IMR-90 (cell line): ENCODE data around the gene PIAS3.

Source experiments
- BHLHE40 ChIP-seq: fragments of 150-350 bp; IDR thresholded peaks from 2 replicates; pipeline ENCODE4 v1.6.1; 2016; ENCODE audit warnings: mild to moderate bottlenecking, low read depth, low read length
- CEBPB ChIP-seq: IDR thresholded peaks from 2 replicates; pipeline ENCODE4 v1.6.1; 2012; ENCODE audit warnings: low read depth, low read length, improper control_type of control experiment
- ELK1 ChIP-seq: fragments of 150-350 bp; IDR thresholded peaks from 2 replicates; pipeline ENCODE4 v1.6.1; 2016; ENCODE audit warnings: low read depth, mild to moderate bottlenecking, low read length, moderate library complexity, borderline replicate concordance
- MXI1 ChIP-seq: IDR thresholded peaks from 2 replicates; pipeline ENCODE4 v1.6.1; 2012; ENCODE audit warnings: low read depth, mild to moderate bottlenecking, low read length, moderate library complexity, borderline replicate concordance
- POLR2A ChIP-seq: IDR thresholded peaks from 2 replicates; pipeline ENCODE4 v1.6.1; 2012; ENCODE audit warnings: mild to moderate bottlenecking, low read depth, low read length
- RAD21 ChIP-seq: IDR thresholded peaks from 2 replicates; pipeline ENCODE4 v1.6.1; 2012; ENCODE audit warnings: low read length, improper control_type of control experiment
- SMC3 ChIP-seq: fragments of 150-350 bp; IDR thresholded peaks from 2 replicates; pipeline ENCODE4 v1.6.1; 2016; ENCODE audit warnings: low read depth, mild to moderate bottlenecking, antibody characterized with exemption, low read length, moderate library complexity
- TF ChIP-seq, protein P1 (sequence below): conservative IDR thresholded peaks from 2 replicates; pipeline ENCODE4 v1.5.1; 2012; ENCODE audit warnings: mild to moderate bottlenecking, low read depth, low read length, improper control_type of control experiment

- TF ChIP-seq POLR2A (no peak), MXI1 (no peak), ELK1 (no peak), SMC3 (no peak), RAD21 (no peak), BHLHE40 (no peak), CEBPB (no peak)
- TF ChIP-seq, protein P1, sequence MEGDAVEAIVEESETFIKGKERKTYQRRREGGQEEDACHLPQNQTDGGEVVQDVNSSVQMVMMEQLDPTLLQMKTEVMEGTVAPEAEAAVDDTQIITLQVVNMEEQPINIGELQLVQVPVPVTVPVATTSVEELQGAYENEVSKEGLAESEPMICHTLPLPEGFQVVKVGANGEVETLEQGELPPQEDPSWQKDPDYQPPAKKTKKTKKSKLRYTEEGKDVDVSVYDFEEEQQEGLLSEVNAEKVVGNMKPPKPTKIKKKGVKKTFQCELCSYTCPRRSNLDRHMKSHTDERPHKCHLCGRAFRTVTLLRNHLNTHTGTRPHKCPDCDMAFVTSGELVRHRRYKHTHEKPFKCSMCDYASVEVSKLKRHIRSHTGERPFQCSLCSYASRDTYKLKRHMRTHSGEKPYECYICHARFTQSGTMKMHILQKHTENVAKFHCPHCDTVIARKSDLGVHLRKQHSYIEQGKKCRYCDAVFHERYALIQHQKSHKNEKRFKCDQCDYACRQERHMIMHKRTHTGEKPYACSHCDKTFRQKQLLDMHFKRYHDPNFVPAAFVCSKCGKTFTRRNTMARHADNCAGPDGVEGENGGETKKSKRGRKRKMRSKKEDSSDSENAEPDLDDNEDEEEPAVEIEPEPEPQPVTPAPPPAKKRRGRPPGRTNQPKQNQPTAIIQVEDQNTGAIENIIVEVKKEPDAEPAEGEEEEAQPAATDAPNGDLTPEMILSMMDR = no peak
Measured at GRCh38 chr1:145805057-145805456, 53.8 kb downstream of the PIAS3 start.
